SK-MEL-5 (cell line): Measurements from ENCODE around the gene ZER1. TPM values are rescaled to one million over a fixed set of nuclear protein-coding genes. Genes with fewer than 3 reads are reported as not detected.

Experiments
- DNase-seq: peaks from one replicate; pipeline ENCODE4 v3.0.0-alpha.2; 2016; ENCODE audit warnings: low read depth, low spot score
- in situ Hi-C: cut with HindIII; loops from 2 replicates; pipeline ENCODE4 v1.10.0; 2016; ENCODE audit warnings: low sequenced_read_pairs, high pct_unique_total_duplicates, low pct_unique_long_range_greater_than_20kb
- total RNA-seq: library from RNA; depleted of rRNA; stranded (reverse); fragments of >200 nt; shearing (Covaris generic); gene quantifications from 2 replicates; pipeline ENCODE4 v1.2.3, GENCODE V29; 2014

ZER1 gene
- total RNA-seq, 1 experiment from 2014 or later: 14.3 TPM

DNA sequence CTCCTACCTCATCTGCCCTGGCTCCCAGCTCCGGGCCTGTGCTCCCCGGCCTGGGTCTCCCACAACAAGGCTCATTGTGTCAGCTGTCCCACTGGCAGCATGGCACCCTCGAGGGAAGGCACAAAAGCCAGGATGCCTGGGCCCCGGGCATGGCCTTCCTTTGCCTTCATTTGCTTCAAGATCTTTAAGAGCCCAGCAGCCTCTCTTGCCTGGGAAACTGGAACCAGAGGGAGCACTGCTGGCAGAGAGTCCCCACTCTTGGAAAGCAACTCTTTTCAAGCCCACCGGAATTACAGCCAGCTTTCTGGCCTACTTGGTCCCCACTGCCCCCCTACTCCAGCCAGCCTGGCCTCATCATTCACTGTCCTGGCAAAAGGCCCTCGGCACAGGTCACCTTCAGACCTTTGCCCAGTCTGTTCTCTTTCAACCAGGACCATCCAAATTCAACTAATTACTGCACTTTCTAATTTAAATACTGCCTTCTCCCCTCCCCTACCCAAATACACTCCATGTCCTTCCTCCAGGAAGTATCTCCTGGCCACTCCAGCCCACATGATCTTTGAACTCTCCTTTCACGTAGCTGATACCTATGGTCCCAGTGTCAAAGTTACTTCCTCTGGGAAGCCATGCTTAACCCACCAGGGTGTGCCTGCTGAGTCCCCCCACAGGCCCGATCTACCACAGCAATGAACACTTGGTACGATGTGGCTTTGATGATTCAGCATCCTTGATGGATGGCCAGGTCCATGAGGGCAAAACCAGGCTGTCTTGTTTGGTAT lies 8.9 kb downstream of the ZER1 start:
- in situ Hi-C loops: no loop called here
- no peak for DNase-seq

DNA sequence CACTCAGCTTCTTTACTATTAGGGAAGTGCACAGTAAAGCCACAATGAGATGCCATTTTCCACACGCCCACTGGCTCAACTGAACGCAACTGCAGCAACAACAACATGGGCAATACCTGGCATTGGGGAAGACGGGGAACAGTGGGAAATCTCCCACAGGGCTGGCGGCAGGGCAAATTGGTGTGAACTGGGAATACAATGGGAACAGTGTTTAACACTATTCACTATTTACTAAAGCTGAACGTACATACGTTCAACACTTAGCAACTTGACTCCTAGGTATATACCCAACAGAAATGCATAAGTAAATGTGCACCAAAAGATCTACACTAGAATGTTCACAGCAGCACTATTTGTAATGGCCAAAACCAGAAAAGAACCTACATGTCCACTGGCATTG lies 14.1 kb downstream of the ZER1 start:
- in situ Hi-C loops: no loop called here
- DNase-seq: peak; percentile 20

DNA sequence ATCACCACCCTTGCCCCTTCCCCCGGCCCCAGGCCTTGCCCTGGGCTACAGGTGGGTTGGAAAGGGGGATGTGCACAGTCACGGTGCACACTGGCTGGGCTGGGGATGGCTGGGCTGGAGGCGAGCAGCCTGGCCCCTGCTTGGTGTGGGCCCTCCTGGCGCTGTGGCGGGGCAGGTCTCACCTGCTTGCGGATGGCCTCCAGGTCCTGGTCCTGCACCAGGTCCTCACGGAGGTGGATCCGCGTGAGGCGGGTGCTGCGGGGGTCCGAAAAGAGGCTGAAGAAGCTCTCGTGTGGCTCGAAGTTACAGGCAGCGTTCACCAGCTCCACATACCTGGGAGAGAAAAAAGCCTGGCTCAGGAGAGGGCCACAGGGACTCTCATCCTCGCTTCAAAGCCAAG lies 18.1 kb downstream of the ZER1 start:
- in situ Hi-C loops: no loop called here
- no peak for DNase-seq

DNA sequence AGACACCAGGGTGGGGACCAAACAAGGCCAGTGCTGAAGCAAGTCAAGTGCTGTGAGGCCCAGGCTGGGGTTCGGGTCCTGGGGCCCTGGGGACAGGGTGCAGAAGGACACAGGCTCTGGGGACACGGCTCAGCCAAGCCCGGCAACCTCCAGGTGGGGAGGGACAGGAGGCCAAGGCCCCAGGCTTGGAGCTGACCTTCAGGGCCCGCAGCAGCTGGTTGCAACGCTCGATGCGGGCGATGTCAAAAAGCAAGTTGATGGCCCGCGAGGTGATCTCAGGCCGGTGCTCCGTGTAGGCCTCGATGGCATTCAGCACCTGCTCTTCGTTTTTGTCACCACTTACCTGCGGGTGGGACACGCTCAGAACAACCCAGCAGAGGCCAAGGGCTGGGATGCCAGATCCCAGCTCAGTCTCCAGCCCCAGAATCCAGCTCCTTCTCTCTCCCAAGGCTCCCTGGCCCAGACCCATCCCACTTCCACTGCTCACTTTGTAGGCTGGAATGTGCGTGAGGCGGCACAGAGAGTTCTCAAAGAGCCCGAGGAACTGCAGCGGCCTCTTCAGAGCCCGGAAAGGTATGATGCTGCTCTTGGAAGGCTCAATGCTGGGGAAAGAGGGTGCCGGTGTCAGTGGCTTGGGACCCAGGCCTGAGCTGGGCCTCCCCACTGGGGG lies 20.7 kb downstream of the ZER1 start:
- no peak for DNase-seq
- in situ Hi-C loops: no loop called here

DNA sequence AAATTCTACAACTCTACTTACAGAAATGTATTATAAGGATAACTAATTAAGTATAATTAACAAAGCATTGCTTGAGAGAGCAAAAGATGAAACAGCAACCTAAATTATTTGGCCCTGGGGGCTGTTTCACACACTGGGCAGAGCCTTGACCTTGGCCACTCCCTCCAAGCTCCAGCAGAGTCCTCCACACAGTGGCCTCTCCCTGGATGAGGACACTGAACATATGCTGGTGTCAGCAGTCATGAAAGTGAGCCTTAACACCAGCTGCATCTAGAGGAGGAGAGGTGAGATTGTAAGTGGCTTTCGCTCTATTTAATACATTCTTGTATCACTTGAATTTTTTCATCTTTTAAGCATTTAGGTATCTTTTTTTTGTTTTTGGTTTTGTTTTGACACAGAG lies 24.5 kb downstream of the ZER1 start:
- in situ Hi-C loops: no loop called here

DNA sequence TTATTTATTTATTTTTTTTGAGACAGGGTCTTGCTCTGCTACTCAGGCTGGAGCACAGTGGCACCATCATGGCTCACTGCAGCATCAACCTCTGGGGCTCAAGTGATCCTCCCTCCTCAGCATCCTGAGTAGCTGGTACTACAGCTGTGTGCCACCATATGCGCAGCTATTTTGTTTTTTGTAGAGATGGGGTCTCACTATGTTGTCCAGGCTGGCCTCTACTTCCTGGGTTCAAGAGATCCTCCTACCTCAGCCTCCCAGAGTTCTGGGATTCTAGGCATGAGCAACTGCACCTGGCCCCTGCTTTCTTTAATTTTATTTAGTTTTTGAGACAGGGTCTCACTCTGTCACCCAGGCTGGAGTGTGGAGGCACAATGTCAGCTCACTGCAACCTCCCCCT lies 28.3 kb downstream of the ZER1 start:
- no peak for DNase-seq
- in situ Hi-C loops: no loop called here

More for the DNA sequence above, 24.5 kb downstream of the ZER1 start:
- no peak for DNase-seq

DNA sequence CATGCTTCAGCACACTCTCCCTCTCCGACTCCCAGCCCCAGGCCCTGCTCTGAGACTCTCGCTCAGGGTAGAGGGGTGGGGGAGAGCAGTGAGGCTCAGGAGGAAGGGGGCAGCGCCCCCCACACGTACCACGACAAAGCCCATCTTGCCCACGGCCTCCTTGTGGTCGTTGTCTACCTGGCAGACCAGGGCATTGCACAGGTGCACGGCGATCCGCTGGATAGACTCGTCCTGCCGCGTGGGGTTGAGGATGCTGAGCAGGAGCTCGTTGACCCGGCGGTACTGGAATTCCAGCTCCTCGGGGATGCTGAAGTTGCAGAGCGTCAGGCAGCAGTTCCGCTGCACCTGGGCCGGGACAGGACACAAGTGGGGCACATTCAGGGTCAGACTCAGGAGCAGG lies 29.3 kb downstream of the ZER1 start:
- DNase-seq: no peak
- in situ Hi-C loops: no loop called here

DNA sequence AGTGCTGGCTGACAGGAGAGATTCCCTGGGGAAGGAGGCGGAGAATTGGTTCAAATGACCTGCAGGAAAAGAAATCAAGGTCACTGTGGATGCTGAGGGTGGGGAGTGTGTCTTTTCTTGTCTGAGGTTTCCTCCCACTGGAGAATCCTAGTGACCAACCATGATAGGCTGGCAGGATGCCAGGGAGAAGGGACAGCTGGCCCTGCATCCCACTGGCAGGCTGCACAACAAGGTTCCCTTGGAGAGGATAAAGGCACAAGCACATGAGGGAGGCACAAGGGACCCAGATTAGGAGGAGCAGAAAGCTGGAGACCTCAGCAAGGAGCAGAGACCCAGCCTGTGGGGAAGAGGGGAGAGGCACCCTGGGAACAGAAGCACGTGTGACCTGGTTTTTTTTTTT lies 36.4 kb downstream of the ZER1 start:
- DNase-seq: no peak
- in situ Hi-C loops: no loop called here

DNA sequence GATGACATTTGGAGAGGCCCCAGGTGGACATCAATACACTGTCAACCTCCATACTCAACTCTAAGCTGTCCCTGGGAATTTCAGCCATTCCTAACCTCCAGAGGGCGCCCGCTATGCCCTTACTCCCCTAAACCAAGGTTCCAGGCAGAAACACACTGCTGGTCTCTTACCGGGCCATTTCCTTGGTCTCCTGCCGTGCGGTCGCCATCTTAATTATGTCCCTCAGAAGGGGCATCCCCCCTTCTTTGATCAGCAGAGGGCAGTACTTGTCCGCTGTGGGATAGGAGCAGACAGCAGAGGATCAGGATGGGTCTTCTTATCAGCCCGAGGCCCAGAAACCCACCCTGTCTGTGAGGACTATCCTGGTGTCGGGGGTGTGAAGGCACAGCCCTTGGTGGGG lies 38.5 kb downstream of the ZER1 start:
- DNase-seq: peak; percentile 96
- in situ Hi-C loops: no loop called here

DNA sequence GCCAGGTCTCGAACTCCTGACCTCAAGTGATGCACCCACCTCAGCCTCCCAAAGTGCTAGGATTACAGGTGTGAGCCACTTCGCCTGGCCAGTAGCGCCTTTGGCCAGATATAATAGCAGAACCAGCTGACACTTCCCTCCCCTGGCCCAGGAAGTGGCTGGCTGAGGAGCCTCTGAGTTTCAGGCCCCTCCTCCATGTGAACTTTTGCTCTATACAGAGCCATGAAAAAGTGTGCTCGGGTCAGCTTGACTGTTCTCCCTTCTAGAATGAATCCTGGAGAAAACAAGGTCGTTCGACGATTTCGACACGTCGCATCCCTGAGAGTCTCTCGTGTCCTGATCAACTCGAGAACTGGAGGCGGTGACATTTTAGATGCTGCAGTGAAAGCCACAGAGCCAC lies 39.2 kb downstream of the ZER1 start:
- DNase-seq: no peak
- in situ Hi-C loops: no loop called here

DNA sequence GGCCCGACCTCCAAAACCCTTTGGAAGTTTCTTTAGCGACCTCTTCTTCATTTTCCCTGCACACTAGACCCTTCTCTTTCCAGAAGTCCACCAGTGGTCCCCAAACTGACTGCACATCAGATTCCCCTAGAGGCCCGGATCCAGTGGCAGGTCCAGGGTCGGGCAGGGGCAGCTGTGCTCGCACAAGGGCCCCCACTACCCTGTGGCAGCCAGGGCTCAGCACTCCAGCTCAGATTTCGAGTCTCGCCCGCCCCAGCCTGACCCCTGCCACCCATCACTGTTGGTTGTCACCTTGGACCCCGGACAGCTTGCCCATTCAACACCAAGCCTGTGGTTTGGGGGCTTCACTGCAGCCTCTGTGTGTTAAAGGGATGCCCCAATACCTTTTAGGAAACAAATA lies 40.0 kb downstream of the ZER1 start:
- DNase-seq: no peak
- in situ Hi-C loops: no loop called here

DNA sequence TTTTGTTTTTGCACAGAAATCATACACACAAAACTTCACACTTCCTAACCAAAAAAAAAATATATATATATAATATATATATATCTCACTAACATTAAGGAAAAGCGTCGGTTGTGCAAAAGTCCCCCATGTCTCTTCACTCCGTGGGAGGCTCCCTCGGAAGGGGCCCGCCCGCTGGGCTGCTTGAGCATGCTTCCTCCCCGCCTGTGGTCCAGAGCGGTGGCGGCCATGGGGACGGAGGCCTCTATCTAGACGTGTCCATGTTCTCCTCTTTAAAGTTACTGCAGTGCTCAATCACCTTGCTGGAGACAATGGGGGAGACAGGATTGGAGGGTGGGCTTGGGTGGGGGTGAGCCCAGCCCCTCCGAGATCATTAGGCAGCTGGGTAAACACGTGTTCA lies 40.6 kb downstream of the ZER1 start:
- in situ Hi-C loops: no loop called here
- no peak for DNase-seq

DNA sequence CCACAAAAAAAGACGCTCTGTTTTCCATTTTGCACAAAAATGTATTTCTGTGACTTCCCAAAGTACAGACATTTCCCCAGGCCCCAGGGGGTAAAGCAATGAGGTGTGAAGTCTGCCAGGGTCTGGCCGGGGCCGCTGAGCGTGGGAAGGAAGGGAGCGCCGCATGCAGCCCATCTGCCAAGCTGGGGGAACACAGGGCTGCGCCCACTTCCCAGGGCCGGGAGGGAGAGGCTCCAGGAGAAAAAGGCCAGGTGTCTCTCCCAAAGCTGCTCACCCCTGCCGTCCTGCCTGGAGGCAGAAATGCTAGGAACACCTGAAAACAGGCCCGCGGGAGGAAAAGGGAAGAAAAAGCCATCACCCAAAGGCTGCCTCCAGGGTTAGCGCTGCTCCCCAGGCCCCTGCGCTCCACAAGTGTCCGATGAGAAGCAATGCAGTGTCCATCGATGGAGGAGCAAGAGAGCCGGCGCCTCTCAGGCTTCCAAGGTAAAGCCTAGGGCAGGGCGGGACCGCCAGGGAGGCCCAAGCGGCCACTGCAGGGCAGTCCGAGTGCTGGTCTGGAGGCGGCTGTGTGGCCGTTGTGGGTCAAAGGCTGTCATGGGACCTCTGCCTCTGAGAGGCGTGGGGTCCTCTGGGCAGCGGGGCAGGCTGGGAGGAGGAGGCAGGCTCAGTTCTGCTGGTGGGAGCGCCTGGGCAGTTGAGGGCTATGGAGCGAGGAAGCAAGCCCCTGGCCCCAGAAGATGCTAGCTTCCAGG lies 41.8 kb downstream of the ZER1 start:
- DNase-seq: no peak
- in situ Hi-C loops: no loop called here

DNA sequence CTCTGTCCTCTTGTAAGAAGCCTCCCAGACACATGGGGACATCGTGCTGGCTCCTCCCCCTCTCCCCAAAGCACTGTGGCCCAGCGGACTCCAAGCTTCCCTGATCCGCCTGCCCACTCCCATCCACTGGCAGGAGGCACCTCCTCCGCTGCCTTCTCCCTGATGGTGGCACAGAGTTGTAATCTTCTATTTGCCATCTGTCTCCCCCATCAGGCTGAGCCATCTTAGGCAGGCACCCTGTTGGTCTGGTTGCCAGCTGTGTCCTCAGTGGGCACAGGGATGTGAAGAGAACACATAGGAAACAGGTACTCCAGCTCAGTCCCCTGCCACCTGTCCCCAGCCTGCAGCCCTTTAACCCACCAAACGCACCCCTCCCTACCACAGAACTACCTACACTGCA lies 42.4 kb downstream of the ZER1 start:
- no peak for DNase-seq
- in situ Hi-C loops: no loop called here

DNA sequence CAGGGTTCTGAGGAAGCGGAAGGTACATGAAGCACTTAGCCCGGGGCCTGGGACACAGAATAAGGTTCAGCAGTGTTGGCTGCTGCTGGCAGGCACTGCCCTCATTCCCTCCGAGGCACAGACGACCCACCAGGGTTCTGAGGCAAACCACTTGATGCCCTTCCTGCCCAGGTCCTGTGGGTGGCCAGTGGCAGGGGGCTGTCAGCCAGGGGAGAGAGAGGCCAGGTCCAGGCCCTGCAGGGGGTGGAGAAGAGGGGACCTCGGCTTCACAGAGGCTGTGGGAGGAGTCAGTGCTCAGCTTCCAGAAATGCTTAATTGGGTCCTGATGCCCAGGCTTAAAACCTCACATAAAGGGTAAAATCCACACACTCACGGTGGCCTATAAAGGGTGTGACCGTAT lies 43.4 kb downstream of the ZER1 start:
- in situ Hi-C loops: no loop called here
- no peak for DNase-seq

DNA sequence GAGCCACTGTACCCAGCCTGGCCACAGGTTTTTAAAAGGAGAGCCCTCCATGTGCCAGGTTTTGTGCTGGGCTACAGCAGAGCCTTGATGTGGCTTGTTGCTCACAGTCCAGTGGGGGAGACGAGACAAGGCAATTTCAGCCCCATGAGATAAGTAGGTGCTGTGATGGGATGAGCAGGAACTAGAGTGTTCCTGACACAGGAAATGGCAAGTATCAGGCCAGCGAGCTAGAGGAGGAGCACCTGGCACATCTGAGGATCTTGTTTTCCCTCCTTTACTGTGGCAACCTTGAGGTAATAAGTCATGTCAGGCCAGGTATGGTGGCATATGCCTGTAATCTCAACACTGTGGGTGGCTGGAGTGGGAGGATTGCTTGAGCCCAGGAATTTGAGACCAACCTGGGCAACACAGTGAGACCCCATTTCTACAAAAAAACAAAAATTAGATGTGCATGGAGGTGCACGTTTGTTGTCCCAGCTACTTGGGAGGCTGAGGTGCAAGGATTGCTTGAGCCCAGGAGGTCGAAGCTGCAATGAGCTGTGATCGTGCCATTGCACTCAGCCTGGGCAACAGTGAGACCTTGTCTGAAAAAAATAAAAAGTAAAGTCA lies 44.0 kb downstream of the ZER1 start:
- in situ Hi-C loops: no loop called here
- DNase-seq: no peak

DNA sequence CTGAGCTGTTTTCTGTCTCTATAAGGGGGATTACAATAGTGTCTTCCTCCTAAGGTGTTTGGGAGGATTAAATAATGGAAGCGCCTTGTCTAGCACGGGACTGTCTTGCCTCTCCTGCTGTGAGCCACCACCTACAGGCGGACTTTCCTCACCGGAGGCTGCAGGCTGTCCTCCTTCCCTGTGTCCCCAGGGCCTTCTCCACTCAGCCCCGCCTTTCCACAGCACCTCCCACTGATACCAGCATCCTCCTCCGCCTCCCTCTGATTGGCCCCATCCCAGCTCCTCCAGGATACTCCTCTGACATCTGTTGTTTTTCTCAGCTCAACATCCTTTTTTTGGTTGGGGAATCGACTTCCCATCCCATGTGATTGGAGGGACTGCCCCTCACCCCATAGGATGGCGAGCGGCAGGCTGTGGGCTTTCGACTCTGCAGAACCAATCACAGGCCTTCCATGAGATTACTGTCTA lies 46.9 kb downstream of the ZER1 start:
- in situ Hi-C loops: no loop called here
- DNase-seq: peak; percentile 79
